Measurements from ENCODE around the gene CIDEB. TPM values are rescaled to one million over a fixed set of nuclear protein-coding genes. Genes with fewer than 3 reads are reported as not detected.

The CIDEB gene
- polyA plus RNA-seq, 3 donors: 36.4 to 126 (median 63.8) TPM

DNA sequence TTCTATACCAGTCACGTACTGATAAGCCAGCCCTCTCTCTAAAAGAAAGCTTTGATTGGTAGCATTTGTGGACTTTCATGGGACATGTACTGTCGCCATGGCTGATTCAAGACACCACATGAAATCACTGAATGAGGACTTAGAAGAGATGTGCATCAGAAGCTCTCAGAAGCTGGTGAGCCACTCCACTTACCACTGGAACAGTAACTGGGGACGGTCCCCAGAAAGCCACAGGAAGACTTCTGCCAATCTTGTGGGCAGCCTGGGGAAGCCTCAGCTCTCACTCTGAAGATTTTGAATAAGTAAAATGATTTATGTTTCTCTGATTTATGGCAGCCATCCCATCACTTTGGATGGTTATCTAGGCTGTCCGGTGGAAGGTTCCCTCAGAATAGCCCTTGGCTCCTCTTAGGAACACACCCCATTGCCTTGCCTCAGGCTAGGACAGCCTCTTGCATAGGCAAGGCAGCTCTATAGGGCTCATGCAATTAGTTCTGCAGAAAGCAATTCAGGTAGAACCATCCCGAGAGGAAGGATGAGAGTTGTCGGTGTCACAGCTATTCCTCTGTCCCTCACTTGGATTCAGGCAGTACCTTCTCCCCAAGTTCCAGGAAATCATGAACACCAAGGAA lies 18.0 kb downstream of the CIDEB start:
- no peak overlapping the region for H3K4me3 Mint-ChIP-seq
- intact Hi-C loops (cut with micrococcal nuclease): loop anchor here in 1 of 2 donors (10.0 kb wide), 1 partner anchor 175 kb away; the partner anchor contains the start of genes DCAF11 and NRL
- peaks cover 7% of the 10 kb centered on the region for H3K4me1 Mint-ChIP-seq
- Histone ChIP-seq H3K27ac (ENCODE audit: low read depth in 1 of 2, low read length in 2 of 2) (no peak overlapping the region), H3K4me1 (ENCODE audit: control insufficient read depth in 1 of 2, insufficient read depth in 2 of 2, low read length in 2 of 2) (no peaks in the 10 kb centered on the region), H2AFZ (ENCODE audit: insufficient read depth, low read depth, low read length, poor library complexity, severe bottlenecking) (no peak overlapping the region), H3K36me3 (replicated peaks in 1 of 2; ENCODE audit: control insufficient read depth in 1 of 2, insufficient read depth in 2 of 2, low read length in 2 of 2) (peaks cover 40 to 52% of the 10 kb centered on the region in 2 donors), H4K20me1 (ENCODE audit: insufficient read depth, low read length) (no peaks in the 10 kb centered on the region), H3K4me3 (replicated peaks in 1 of 3; ENCODE audit: low read depth in 2 of 3, low read length in 3 of 3) (no peak overlapping the region), H3K4me2 (replicated peaks; ENCODE audit: extremely low read depth, low read length, poor library complexity, severe bottlenecking) (no peak overlapping the region), H3K27me3 (ENCODE audit: control insufficient read depth in 2 of 2, insufficient read depth in 2 of 2, low read length in 2 of 2) (no peaks in the 10 kb centered on the region), H3K79me2 (ENCODE audit: insufficient read depth, low read length) (peaks cover 3% of the 10 kb centered on the region), H3K9ac (ENCODE audit: insufficient read depth, low read length, poor library complexity, severe bottlenecking) (no peak overlapping the region), H3K9me3 (replicated peaks in 1 of 2; ENCODE audit: control insufficient read depth in 1 of 2, insufficient read depth in 1 of 2, low read length in 2 of 2) (no peaks in the 10 kb centered on the region)
- TF ChIP-seq, protein P1, sequence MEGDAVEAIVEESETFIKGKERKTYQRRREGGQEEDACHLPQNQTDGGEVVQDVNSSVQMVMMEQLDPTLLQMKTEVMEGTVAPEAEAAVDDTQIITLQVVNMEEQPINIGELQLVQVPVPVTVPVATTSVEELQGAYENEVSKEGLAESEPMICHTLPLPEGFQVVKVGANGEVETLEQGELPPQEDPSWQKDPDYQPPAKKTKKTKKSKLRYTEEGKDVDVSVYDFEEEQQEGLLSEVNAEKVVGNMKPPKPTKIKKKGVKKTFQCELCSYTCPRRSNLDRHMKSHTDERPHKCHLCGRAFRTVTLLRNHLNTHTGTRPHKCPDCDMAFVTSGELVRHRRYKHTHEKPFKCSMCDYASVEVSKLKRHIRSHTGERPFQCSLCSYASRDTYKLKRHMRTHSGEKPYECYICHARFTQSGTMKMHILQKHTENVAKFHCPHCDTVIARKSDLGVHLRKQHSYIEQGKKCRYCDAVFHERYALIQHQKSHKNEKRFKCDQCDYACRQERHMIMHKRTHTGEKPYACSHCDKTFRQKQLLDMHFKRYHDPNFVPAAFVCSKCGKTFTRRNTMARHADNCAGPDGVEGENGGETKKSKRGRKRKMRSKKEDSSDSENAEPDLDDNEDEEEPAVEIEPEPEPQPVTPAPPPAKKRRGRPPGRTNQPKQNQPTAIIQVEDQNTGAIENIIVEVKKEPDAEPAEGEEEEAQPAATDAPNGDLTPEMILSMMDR (IDR thresholded peaks at IDR 0.05): no peak
- no peaks in the 10 kb centered on the region for H3K9me3 Mint-ChIP-seq
- peaks cover 50 to 62% of the 10 kb centered on the region in 2 donors for H3K36me3 Mint-ChIP-seq
- H3K27ac Mint-ChIP-seq: peak overlapping the region in 1 of 7 donors; percentile 0
- WGBS (ENCODE audit: insufficient coverage): 65% methylated on average over 6 of the region's 6 CpGs
- no peak for DNase-seq
- H3K27me3 Mint-ChIP-seq (ENCODE audit: low read depth in 3 of 3): peaks cover 0 to 1% (median 0%) of the 10 kb centered on the region in 3 donors

DNA sequence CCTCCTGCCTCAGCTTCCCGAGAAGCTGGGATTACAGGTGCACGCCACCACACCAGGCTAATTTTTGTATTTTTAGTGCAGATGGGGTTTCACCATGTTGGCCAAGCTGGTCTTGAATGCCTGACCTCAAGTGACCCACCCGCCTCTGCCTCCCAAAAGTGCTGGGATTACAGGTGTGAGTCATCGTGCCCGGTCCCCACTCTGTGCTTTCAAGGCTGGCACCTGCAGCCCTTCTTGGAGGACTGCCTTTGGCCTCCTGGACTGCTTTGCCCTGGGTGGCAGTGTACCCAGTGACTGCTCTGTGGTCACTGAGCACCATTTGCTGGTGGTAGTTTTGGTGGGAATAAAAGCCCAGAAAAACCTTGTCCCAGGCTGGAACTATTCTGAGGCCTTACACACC lies 20.8 kb downstream of the CIDEB start:
- Histone ChIP-seq H3K79me2 (ENCODE audit: insufficient read depth, low read length) (peaks cover 10% of the 10 kb centered on the region), H3K36me3 (replicated peaks in 1 of 2; ENCODE audit: control insufficient read depth in 1 of 2, insufficient read depth in 2 of 2, low read length in 2 of 2) (peaks cover 29% of the 10 kb centered on the region in 2 donors), H4K20me1 (ENCODE audit: insufficient read depth, low read length) (no peaks in the 10 kb centered on the region), H3K9ac (ENCODE audit: insufficient read depth, low read length, poor library complexity, severe bottlenecking) (no peak overlapping the region), H3K4me1 (ENCODE audit: control insufficient read depth in 1 of 2, insufficient read depth in 2 of 2, low read length in 2 of 2) (peaks cover 9 to 10% of the 10 kb centered on the region in 2 donors), H3K4me3 (replicated peaks in 1 of 3; ENCODE audit: low read depth in 2 of 3, low read length in 3 of 3) (no peak overlapping the region), H3K27me3 (ENCODE audit: control insufficient read depth in 2 of 2, insufficient read depth in 2 of 2, low read length in 2 of 2) (no peaks in the 10 kb centered on the region), H2AFZ (ENCODE audit: insufficient read depth, low read depth, low read length, poor library complexity, severe bottlenecking) (no peak overlapping the region), H3K4me2 (replicated peaks; ENCODE audit: extremely low read depth, low read length, poor library complexity, severe bottlenecking) (no peak overlapping the region), H3K9me3 (replicated peaks in 1 of 2; ENCODE audit: control insufficient read depth in 1 of 2, insufficient read depth in 1 of 2, low read length in 2 of 2) (no peaks in the 10 kb centered on the region), H3K27ac (ENCODE audit: low read depth in 1 of 2, low read length in 2 of 2) (no peak overlapping the region)
- 87% methylated on average over 5 of the region's 5 CpGs for WGBS (ENCODE audit: insufficient coverage)
- intact Hi-C loops (cut with micrococcal nuclease): no loop called here
- DNase-seq: no peak
- TF ChIP-seq, protein P1 (IDR thresholded peaks at IDR 0.05): no peak
- Mint-ChIP-seq H3K4me3 (no peak overlapping the region), H3K4me1 (peaks cover 18% of the 10 kb centered on the region), H3K9me3 (peaks cover 0 to 3% (median 0%) of the 10 kb centered on the region in 7 donors), H3K27ac (no peak overlapping the region), H3K36me3 (peaks cover 37 to 40% of the 10 kb centered on the region in 2 donors), H3K27me3 (ENCODE audit: low read depth in 3 of 3) (peaks cover 0 to 4% (median 0%) of the 10 kb centered on the region in 3 donors)
